22Rv1 (cell line): ENCODE data around the gene ERBIN.

ENCODE experiments used
- CTCF ChIP-seq: fragments of 450-650 bp; IDR thresholded peaks from 2 replicates; pipeline ENCODE4 v1.5.1; 2017; ENCODE audit warnings: mild to moderate bottlenecking
- ZFX ChIP-seq: fragments of 450-650 bp; IDR thresholded peaks from 2 replicates; pipeline ENCODE4 v1.6.1; 2017; ENCODE audit warnings: antibody characterized with exemption, borderline replicate concordance

GRCh38 chr5:65893749-65894430, 32.5 kb upstream of the ERBIN start:
- TF ChIP-seq CTCF (no peak), ZFX (no peak)
